OCI-M2 (cell line): ENCODE results near the gene BCOR.

Source experiments
- DNase-seq: peaks from one replicate; lab custom pipeline; 2025; ENCODE audit not compliant: unreplicated experiment; lab: John Stamatoyannopoulos, UW

The BCOR gene

GRCh38 chrX:40006106-40007017, 91.4 kb downstream of the BCOR start:
- no peak for DNase-seq

- no peak for DNase-seq
These were observed 92.3 kb downstream of the BCOR start for GRCh38 chrX:40005292-40006011.

- DNase-seq = no peak
These were observed 92.9 kb downstream of the BCOR start for GRCh38 chrX:40004921-40005291.

- no peak for DNase-seq
These were observed 93.6 kb downstream of the BCOR start for GRCh38 chrX:40004246-40004535.

- DNase-seq = no peak
These were observed 94.1 kb downstream of the BCOR start for GRCh38 chrX:40003428-40004245.

GRCh38 chrX:40003071-40003427, 94.7 kb downstream of the BCOR start:
- no peak for DNase-seq
